ENCODE data around the gene LYPD8.

The LYPD8 gene

DNA sequence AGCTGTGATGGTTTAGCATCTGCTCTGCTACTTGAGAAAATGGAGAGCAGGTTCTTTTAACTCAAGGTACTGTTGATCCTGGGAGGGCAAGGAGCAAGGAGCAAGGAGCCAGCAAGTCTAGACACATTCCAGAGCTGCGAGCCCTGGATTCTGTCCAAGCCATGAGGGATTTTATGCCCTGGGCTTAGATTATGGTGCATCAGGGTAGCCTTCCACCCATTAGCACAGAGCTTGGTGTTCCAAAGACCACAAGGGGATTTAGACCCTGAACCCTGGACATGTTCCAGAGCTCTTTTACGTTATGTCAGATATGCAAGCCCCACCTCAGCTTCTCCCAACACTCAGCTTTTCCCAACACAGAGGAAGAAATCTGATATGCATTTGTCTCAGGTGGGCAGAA, 51.0 kb downstream of the LYPD8 start:
- no peak for DNase-seq (ENCODE audit: low read depth, low spot score)
- H3K27ac ChIP-seq, result no peak overlapping the region

DNA sequence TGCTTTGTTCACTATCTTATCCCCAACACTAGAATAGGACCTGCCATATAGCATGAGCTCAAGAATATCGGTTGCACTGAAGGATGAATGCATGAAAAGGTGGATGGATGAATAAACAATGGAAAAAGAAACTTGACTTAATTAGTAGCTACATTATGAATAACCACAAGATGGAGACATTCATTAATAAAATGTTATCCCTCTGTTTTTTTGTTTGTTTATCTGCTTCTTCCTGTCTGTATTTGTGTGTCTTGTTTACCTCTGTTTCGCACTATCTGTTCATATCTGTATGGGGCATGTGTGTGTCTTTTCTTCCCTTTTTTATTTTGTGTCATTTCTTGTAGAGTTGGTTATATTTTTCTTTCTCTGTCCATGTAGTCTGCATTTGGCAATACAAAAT, 51.9 kb downstream of the LYPD8 start:
- DNase-seq (ENCODE audit: low read depth, low spot score), result no peak
- no peak overlapping the region for H3K27ac ChIP-seq

DNA sequence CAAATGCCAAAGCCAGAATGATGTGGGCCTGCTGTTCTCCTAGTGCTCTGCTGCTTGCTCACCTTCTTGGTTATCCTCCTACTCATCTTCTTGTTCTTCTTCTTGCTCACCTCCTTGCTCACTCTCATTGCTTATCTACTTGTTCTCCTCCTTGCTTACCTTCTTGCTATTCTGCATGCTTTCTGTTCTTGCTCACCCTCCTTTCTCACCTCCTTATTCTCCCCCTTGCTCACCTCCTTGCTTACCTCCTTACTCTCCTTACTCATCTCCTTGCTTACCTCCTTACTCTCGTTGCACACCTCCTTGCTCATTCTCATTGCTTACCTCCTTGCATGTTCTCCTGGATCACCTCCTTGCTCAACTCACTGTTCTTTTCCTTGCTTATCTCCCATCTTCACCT, 52.8 kb downstream of the LYPD8 start, which contains the start of gene OR14I1:
Gene OR14I1, minus strand, starts transcription at position 53 of the 400 bp plus-strand sequence.
- no peak within 1 kb of the TSS for H3K27ac ChIP-seq
- no peak for DNase-seq (ENCODE audit: low read depth, low spot score)

DNA sequence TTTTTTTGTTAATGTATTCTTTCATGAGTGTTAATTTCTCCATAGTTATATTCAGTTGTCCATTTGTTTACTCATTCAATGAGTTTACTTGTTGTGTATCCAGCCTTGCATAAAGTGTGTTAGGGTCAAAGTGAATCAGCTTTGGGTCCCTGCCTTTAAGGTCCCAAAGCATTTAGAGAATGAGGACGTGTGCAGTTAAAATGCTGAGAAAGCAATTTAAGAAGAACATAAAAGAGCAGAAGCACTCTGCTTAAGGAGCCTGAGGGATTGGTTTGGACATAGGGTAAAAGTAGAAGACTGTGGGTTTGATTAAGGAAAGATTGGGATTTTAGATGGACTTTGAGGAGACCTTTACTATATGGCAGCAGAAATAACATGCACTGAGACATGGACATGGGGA, 56.5 kb downstream of the LYPD8 start:
- DNase-seq (ENCODE audit: low read depth, low spot score), result no peak
- no peak overlapping the region for H3K27ac ChIP-seq

DNA sequence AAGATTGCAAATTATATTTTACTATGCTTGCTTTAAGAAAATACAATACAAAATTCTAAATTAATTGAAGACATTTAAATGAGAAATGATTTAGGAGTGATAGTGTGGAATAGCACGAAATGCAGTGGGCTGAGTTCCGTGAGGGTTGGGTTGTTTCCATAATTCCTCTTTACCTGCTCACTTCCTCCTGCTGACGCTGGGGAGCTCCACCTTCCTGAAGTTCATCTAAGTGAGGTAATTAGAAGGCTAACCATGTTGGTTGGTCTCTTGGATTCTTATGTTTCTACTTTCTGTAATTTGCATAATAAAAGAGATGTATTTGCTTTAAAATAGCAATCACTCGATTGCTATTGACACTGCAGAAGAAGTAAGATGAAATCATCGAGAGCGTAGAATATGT, 57.7 kb downstream of the LYPD8 start:
- DNase-seq (ENCODE audit: low read depth, low spot score), result no peak
- H3K27ac ChIP-seq, result no peak overlapping the region

DNA sequence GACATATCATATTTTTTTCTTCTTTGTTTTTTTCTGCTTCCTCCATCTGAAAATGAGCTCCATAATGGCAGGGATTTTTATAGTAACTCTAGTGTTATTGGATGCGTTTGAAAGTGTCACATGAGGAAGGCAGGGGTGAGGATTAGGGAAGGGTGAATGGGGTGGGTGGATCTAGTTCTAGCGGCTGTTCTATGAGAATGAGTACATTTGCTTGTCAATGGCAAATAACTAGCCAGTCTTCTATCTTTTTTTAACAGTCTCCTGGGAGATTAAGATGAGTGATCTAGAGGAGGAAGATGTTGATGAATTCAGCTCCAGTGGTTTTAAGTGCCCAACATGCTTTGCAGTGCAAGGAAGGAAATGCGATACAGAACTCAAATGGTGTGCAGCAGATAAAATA, 58.8 kb downstream of the LYPD8 start:
- no peak overlapping the region for H3K27ac ChIP-seq
- no peak for DNase-seq (ENCODE audit: low read depth, low spot score)

DNA sequence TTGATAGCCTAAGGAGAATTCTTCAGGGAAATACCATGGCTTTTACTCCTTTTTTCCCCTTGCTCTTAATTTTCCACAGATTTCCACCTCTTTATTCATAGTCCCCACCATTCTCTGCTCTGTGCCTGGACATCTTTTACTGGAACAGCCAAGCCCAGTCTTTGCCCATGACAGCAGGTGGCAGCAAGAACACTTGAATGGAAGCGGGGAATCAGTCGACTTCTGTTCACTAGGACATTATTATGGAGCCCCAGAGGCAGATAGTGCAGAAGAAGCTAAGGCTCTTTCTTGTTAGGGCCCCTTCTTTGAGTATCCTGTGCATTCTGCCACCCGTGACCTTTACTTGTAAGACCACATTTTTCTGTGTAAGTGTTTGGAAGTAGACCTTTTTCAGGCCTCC, 59.3 kb downstream of the LYPD8 start:
- H3K27ac ChIP-seq, result no peak overlapping the region
- DNase-seq (ENCODE audit: low read depth, low spot score), result no peak

DNA sequence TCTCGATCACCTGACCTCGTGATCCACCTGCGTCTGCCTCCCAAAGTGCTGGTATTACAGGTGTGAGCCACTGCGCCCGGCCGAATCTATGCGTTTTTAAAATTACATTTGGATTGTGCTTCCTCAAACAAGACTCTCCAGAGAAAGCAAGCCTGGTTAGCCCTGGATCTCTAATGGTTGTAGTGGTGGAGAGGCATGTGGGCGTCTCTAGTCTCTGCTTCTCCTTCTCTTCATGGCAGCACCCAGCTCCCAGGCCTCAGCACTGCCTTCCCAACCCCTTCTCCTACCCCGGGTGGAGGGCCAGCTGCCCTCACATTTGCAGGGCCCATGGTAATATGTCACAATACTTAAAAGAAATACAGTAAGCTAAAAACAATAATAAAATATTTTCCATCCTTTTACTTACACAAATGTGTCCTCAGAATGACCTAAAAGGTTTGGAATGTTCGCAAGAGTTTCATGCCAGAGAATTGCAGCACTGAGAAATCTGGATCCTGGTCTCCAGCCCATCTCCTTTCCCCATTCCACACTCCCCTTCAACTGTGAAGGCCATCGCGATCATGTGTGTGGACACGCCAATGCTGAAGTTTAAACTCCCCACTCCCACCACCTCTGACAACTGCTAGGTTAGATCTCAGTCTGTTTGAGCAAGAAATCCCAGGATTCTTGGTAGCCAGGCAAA, 60.0 kb downstream of the LYPD8 start:
- DNase-seq (ENCODE audit: low read depth, low spot score), result no peak

DNA sequence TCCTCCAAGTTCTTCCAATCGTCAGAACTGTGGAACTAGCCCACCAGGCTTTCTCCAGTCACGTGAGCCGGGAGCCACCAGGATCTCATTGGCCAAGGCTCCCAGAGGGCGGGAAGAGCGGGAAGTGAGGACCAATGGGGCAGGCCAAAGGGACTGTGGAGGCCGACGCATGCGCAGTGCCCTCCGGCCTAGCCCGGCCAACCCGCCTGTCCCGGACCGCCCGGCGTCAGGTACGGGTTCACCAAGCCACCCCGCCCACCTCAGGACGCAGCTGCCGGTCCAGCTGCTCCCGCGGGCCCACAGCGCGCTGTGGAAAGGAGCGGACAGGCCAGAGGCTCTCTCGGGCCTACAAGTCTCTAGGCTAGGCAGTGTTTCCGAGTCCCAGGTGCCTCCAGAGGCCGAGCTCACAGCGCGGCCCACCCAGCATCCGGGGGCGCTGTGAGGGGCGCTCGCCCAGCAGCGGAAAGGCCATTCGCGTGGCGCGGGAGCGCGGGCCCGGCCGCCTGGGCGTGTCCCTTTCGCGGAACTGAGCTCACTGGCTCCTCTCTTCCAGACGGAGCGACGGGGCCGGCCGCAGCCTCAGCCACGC, 63.9 kb downstream of the LYPD8 start:
- no peak overlapping the region for H3K27ac ChIP-seq
- no peak for DNase-seq (ENCODE audit: low read depth, low spot score)

More for the DNA sequence above, 60.0 kb downstream of the LYPD8 start:
- no peak overlapping the region for H3K27ac ChIP-seq
